ENCODE results near the gene CDT1.

DNA sequence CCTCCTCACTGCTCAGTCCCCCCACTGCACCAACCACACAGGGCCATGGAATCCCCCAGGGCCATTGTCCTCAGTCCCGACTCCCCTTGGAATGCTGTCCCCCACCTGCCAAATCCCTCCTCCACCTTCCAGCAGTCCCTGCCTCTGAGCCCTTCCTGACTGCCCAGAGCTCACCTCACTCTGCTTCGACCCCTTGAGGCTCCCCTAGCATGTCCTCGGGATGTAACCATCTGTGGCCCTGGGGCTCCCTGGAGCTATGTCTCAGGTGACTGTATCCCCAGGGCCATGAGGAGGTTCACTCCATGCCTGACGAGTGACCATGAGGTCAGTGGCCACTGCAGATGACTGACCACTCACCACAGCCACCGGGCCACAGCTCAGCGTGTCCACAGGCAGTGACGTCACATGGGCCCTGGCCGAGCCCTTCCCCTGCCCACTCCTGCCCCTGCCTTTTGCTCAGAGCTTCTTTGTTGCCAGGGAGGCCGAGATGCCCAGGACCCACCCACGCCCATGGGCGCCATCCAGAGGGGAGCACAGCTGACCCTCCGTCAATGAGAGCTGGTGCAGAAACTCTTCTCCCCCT lies 10.8 kb upstream of the CDT1 start:
- TF ChIP-seq POU2F2 (IDR thresholded peaks at IDR 0.05; ENCODE audit: low read depth, low read length) (no peak), POLR2AphosphoS5 (IDR thresholded peaks at IDR 0.05; ENCODE audit: low read depth, low read length) (no peak), POLR2A (IDR thresholded peaks at IDR 0.05; ENCODE audit: low read depth, low read length) (no peak)

Measured in GM12891 (cell line).